Fibroblast of peridontal ligament (primary cell): ENCODE results near the gene PPP6R2.

Experiments
- DNase-seq: peaks from one replicate; pipeline ENCODE4 v3.0.0-alpha.2; 2010; ENCODE audit errors: extremely low read depth

Gene PPP6R2

DNA sequence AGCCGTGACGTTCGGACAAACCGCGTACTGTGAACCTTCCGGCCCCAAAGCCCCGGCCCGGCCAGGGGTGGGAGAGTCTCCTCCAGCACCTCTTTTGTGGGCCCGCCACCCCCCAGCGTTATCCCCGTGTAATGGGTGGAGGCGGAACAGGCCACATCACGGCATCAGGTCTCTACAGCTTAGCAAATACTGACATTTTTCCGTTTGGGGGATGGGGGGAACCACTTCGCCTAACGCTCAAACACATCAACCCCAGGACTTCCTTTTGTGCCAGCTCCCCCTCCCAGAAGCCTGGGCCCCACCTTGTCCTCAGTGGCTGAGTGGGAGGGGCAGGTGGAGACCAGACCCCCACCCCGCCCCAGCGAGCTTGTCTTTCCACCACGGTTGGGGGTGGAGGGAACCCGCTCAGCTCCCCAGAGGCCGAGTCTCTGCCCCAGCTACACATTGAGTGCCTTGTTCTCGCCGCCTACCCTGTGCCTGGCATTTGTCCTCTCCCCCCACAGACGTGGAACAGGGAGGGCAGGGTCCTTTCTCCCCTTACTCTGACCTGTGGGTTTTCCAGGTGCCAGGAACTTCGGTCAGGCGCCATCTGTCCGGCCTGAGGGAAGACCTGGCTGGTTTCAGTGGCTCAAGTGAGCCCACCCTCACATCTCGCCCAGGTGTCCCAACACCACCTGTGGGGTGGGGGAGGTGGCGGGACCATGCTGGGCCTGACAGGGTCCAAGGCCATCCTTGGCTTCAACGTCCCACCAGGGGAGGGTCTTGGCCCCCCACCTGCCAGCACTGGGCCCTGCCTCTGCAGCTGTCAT, 102.1 kb downstream of the PPP6R2 start:
- no peak for DNase-seq

DNA sequence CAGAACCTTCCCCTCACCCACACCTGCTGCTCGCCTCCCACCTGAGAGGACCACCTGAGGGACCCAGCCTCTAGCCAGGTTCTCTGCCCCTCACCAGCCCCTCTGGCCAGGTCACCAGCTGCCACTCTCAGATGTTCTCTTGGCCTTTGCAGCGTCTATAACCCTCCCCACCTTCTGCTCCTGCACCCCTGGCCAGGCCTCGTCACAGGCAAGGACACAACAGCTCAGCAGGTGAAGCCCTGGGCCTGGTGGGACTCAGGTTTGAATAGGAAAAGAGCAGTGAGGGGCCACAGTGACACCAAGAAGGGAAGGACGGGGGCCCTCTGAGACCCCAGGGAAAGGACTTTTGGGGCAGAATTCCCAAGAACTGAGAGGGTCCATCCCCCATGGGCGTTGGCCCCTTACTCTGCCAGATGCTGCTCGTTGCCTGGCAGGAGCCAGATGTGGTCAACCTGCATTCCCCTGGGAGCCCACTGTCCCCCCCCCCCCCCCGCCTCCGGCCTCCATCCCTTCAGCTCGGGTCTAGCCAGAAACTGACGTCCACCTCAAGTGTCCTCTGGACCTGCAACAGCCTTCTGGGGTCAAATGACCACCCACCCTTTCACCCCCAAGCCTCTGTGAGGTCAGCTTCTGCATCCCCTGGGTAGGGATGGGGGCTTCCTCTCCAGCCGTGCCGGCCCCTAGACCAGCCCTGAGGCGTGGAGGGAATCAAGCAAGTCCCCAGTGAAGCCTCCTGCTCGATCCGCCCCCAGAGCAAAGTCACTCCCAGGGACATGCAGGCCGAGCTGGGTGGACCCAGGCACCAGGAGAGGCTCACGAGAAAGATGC, 103.0 kb downstream of the PPP6R2 start:
- DNase-seq: no peak

DNA sequence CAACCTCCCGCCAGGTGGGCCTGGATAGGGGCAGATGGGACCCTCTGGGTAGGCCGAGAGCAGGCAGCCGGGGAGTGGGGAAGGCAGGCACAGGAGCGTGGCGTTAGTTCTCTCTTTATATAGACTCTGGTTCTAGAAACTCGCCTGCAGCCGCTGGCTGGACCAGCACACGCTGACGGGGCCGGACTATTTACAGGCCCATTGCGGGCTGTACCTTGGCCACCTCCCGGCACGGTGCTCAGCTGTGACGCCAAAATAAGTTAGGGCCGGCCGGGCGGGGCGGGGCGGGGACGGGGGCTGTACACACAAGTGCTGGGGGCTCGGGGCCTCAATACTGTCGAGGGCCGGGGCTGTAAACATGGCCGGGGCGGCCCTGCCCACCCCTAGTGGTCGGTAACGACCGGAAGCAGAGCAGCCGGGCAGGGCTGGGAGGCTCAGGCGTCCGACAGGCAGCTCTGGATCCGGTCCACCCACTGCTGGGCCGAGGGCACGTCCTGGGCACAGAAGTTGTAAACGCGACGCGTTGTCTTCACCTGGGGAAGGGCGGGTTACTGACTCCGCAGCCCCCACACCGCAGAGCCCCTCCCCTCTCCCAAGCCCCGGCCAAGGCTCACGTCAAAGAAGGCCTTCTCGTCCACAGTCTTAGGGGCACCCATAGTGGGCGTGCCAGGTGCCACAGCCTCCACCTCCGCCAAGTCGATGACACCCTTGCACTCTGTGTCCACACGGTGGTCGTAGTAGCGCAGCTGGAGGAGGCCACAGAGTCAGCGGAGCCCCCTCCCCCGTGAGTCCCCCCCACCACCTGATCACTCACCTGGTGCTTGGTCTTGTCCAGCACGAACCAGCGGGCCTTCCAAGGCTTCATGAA, 103.8 kb downstream of the PPP6R2 start:
- no peak for DNase-seq

DNA sequence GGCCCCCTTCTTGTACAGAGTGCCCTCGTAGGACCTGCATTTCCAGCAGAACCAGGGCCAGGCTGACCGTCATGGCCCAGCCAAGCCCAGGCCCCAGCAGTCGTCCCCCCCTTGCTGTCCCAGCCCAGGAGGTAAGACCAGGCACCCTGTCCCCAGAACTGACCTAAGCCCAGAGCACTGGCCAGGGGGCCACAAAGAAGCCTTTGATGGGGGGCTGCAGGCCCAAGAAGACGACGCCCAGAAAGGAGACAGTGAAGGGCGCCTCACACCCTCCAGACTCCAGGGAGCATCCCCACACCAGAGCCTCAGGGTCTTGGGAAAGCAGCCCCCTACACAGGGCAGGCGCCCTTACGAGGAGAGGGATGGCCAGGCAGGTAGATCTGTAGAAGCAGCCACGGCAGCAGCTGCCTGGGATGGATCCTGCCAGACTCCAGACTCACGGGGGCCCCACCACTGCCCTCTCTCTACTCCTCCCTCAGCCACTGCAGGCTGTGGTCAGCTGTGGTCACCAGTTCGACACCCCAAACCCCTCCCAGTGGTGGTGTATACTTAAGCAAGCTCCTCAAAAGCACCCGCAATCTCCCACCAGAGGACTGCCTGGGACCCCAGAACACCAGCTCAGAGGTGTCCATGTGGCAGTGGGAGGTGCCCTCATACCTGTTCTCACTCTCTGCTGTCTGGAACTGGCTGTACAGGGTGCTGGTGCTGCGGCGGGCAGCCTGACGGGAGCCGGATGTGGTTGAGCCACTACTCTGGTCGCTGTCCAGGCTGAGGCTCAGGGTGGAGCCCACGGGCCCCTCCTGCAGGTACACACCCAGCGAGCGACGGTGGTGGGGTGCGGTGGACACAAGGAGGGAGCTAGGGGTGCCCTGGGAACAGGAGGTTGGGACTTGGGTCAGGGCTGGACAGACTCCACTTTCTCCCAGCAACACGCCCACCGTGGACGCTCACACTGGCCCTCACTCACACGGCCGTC, 104.7 kb downstream of the PPP6R2 start:
- no peak for DNase-seq

DNA sequence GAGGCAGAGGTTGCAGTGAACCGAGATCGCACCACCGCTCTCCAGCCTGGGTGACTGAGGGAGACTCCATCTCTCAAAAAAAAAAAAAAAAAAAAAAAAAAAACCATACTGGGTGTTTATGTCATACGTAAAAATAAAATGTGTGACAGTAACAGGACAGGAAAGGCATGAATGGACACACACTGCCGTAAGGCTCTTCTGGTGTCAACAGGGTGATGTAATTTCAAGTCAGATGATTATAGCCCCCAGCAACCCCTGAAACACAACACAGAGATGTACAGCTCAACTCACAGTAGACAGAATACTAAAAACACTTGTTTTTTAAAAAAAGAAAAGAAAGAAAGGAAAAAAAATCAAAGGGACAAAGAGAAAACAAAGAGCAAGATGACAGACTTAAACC, 109.5 kb downstream of the PPP6R2 start:
- DNase-seq: no peak

DNA sequence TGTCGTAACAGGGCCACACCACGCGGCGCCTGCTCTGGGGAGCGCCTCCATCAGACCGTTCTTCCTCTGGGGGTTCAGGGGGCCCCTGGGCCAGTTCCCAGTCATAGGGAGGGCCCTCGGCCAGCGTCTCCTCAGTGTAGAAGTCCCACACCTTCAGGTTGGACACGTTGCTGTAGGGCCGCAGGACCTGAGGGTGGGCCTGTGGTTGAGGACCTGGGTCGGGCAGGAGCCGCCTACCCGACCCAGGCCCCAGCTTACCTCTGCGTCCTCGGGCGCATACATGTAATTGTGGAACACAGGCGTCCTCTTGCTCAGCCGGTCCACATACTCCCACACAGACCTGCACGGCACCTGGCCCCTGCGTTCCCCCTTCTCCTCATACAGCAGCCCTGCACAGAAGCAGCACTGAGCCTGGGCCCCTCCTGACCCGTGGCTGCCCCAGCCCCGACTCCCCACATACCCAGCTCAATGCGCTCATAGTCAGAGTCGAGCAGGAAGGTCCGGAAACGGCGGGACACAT, 111.5 kb downstream of the PPP6R2 start:
- DNase-seq: no peak

DNA sequence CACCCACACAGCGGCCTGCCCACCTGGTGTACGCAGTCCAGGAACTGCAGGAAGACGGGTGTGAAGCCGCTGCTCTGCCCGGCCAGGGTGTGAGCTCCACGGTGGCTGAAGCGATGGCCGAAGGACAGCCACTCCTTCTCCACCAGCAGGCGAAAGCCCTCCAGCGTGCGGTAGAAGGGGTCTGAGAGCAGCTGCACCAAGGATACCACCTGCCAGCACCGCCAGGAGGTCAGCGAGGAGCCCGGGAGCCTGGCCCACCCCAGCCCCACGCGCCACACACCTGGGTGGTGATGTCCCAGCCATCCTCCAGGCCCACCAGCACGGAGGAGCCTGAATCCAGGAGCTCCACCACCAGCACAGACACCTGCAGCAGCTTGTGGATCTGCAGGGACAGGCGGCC, 112.1 kb downstream of the PPP6R2 start:
- DNase-seq: no peak

DNA sequence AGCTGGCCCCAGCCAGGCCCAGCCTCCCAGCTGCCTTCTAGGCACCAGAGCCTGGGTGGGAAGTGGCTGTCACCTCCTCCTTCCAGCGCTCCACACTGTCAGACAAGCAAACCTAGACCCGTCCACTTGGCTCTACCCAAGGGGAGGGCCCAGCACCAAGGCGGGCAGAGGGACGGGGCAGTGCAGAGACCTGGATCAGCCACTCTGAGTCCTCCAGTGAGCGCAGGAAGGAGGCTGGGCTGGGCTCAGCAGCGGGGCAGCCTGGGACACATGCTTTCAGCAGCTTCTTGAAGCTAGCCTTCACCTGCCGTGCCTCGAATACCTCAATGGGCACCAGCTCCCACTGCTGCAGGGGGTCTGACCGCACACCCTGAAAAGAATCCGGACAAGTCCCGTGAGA, 112.9 kb downstream of the PPP6R2 start:
- no peak for DNase-seq

DNA sequence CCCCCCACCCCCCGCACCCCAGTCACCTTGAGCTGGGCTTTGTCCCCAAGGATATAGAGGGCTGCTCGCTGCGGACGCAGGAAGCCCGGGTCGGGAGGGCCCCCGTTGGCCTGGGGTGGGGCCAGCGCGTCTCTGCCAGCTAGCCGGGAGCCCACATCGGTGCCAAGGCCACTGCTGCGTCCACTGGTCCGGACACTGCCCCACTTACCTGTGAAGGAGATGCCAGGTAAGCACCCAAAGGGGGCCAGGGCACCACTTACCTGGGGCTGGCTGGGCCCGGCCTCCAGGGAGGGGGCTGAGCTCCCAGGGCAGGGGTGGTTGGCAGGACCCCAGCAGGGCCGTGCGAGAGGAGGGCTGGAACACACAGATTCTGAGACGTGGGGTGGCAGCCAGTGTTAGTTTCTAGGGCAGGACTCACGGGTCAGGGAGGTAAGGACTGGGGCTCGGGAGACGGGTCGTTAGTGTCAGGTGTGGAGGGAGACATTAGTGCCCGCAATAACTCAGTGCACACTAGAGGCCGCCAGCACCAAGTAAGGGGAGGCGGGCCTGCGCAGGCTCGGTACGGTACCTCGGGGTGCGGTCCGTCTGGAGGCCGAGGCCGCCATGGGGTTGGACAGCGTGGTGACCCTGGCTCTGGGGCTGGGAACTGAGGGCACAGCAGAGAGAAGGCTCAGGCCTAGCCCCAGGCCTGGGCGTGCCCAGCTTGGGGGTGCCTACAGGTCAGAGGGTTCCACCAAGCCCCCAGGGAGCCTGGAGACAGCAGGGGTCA, 113.5 kb downstream of the PPP6R2 start:
- no peak for DNase-seq

DNA sequence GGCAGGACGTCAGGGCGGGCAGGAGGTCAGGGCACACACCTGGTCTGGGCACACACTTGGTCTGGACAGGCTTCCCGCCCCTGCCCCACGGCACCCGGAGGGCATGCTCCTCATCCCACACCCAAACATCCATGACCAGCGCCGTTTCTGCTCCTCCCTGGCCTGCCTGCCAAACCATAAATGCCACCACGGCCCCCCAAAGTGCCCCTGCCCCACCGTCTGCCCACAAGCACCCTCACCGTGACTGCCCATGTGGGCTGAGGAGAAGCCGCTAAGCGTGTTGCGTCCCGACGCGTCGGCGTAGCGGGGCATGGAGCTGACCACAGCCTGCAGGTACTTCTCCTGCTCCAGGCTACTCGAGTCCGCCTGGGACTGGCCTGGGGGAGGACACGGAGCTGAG, 115.9 kb downstream of the PPP6R2 start:
- no peak for DNase-seq

DNA sequence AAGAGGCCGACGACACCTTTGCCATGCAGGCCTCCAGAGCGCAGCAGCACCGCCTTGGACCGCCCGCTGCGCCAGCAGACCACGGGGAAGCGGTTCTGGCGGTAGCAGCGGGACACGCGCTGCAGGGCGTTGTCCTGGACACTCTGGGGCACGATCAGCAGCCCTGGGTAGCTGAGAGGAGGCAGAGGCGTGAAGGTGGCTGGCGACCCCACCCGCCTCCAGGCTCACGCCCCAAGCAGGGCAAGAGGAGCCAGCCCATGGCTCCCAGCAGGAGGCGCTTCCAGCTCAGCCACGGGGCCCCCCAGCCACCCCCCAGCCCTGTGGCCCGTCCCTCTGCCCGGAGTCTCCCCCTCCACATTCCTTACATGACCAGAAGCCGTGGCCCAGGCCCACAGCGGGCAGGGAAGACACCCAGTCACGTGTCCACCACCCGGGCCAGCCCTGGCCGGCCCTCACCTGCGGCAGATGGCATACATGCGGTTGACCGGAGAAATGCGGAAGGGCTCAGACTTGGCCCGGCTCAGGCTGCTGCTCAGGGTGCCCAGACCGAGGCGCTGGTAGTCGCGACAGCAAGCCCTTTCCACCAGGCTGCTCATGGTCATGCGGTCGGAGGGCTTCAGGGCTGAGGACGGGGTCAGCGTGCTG, 116.5 kb downstream of the PPP6R2 start:
- no peak for DNase-seq

DNA sequence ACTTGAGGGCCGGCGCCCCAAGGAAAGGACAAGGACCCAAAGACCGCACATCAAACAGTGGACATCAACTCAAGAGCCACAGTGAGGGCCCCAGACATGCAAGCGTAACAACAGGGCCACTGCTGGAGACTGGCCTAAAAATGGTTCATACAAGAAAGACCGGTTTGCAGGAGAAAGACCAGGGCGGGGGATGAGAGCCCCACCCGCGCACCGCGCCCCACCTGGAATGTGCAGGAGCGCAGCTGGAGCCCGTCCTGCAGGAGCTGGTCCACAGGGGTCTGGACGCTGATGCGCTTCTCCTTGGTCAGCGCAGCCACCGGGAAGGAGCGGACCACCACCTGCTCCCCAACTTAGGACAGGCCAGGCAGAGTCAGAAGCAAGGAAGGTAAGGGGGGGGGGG, 117.8 kb downstream of the PPP6R2 start:
- no peak for DNase-seq

DNA sequence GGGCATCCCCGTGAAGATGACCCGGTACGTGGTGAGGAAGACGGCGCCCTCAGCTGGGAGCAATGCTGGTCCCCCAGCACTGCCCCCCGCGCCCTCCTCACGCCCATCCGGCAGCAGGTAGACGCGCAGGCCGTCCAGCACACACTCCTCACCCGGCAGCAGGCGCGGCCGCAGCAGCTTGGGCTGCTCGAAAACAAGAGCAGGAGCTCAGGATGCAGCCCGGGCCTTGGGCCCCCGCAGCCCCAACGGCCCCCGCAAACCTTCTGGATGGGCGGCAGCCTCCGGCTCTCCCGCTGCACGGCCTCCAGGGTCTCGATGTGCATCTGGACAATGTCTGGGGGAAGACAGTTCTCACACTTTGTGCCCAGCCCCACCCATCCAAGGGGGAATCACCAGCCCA, 118.4 kb downstream of the PPP6R2 start:
- no peak for DNase-seq

DNA sequence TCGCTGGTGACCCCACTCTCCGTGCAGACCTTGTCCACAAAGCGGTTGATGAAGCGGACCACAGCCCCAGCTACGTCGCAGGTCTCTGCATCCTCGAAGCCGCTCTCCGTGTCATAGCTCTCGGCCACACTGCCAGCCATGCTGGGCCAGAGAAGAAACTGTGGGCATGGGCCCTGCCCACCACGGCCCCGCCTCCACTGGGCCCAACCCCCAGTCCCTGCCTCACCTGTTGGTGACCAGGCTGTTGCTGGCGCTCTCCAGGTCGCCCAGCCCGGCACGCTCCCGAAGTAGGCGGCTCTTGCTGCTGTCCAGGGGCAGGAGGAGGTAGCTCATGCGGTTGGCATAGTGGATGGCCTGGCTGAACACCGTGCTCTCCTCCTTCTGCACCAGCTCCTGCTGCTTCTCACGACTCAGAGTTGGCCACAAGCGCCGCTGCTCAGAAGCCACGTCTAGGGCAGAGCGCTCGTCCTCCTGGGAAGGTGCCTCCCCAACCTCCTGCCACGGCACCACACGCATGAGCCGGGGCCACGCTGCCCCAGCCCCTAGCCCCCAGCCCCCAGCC, 118.9 kb downstream of the PPP6R2 start:
- no peak for DNase-seq

DNA sequence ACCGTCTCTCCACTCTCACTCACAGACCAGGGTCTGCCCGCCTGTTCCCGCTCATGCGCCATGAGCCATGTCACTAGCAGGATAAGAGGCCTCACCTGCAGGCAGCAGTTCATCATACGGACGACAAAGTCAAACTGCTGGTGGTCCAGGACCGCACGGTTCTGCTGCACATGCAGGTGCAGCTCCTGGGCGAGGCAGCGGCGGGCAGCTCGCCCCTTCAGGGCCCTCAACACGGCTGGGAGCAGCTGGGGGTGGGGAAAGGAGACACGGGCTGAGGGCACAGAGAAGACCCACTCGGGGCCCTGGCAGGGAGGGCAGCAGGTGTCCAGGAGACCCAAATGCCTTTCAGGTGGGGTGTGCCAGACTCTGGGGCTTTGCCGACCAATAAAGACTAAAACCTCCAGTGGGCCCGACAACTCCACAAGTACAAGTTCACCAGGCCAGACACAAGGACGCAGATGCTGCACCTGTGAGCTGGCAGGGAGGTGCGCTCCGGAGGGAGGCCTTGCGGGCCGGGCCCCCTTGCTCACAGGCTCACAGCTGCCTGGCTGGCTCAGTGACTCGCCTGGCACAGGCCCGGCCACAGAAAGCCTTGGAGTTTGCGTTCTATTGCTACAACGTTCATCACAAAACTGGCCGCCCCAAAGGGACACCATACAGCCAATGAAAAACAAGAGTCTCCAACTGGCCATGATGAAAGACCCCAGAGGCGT, 120.2 kb downstream of the PPP6R2 start:
- no peak for DNase-seq

DNA sequence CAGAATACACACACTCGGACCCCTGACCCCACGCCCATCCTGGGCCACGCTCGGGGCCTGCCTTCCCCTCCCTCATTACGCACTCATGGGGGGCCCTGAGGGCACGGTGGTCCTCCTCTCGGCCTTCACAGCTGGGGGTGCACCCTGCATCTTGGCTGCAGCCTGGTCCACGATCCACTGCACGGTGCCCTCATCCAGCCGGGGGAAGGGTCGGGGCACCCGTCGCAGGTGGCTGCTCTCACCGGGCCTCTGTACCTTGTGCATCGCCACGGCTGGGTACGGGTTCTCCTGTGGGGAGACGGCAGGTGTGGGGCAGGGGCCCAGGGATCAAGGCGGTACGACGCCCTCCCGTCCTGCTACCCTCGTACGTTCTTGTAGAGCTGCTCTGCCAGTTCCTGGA, 121.3 kb downstream of the PPP6R2 start:
- no peak for DNase-seq

DNA sequence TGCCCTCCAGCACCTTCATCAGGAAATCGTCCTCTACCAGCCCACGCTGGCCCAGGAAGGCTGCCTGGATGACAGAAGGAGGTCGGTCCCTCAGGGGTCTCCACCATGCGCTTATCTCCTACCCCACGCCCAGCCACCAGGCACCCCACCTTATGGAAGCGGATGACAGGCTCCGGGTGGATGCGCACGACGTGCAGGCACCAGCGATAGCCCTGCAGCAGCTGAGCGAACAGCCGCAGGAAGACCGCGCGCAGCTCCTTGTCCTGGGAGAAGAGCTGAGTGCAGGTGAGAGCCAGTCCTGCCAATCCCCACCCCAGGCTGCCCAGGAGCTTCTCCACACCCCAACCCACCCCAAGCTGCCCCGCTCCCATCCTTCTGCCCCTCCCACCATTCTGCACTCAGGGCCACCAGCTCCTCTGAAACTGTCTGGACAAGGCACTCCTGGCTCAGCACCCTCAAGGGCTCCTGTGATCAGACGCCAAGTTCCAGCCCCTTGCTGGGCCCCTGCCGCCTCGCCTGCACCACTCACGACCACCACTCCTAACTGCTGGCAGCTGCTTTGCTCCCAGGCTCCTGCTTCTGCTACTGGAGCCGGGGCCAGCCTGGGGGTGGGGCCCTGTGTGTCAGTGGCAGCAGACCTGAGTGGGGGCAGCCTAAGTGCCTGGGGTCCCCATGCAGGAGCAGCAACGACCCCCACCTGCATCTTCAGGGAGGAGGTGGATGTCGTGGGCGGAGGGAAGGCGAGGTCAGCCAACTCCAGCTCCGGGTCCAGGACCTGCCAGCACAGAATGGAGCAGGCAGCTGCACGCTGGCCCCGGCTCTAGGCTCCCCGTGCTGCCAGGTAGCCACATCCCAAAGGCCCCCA, 122.2 kb downstream of the PPP6R2 start:
- no peak for DNase-seq

DNA sequence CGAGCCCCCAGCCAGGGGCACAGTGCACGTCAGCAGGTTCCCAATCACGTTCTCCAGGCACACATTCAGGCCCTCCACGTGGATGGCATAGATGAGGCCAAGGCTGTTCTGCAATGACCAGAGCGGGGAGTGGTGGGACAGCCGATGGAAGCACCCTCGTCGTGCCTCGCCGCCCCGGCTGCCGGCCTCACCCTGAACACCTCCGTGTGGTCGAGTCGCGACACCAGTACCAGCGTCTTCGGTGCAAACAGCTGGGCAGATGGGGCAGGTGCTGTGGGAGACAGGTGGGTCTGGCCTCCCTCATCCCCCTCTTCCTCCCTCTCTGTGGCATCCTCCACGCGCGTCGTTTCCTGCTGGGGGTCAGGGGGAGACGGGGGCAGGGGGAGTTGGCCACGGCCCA, 124.2 kb downstream of the PPP6R2 start:
- no peak for DNase-seq
